Activated CD4-positive, alpha-beta T cell treated with anti-CD3 and anti-CD28 coated beads, Interleukin-2, Interleukin-6, amounts not matched to agents 100 ng/mL and 50 ng/mL, durations not matched to agents 16 hours and 8 hours (primary cell): Measurements from ENCODE around the gene CD8B2.
A peak's percentile ranks its signal among the peaks of the same experiment; 100 is the strongest.
"Not testable (repeated sequence)": the region's sequence is repeated elsewhere in the genome, so short reads cannot be mapped to it uniquely, and the experiment has no call there.

ENCODE experiments used
- DNase-seq: peaks from one replicate; pipeline ENCODE4 v3.0.0-alpha.2; 2020

Gene CD8B2

GRCh38 chr2:106553321-106553720 lies 66.2 kb downstream of the CD8B2 start:
- no peak for DNase-seq

GRCh38 chr2:106554411-106554810 lies 67.2 kb downstream of the CD8B2 start:
- DNase-seq = no peak

GRCh38 chr2:106555053-106555452 lies 67.9 kb downstream of the CD8B2 start:
- no peak for DNase-seq

- DNase-seq = not testable (repeated sequence)
Measured at GRCh38 chr2:106559786-106560185, 72.6 kb downstream of the CD8B2 start.

- DNase-seq = no peak
Measured at GRCh38 chr2:106560773-106561172, 73.6 kb downstream of the CD8B2 start.

- no peak for DNase-seq
Measured at GRCh38 chr2:106561356-106561755, 74.2 kb downstream of the CD8B2 start.

GRCh38 chr2:106561803-106562202 lies 74.6 kb downstream of the CD8B2 start:
- DNase-seq = no peak

- DNase-seq = no peak
Measured at GRCh38 chr2:106562268-106563186, 75.4 kb downstream of the CD8B2 start.

GRCh38 chr2:106563195-106563594 lies 76.0 kb downstream of the CD8B2 start:
- DNase-seq = no peak

- no peak for DNase-seq
Measured at GRCh38 chr2:106565599-106565998, 78.4 kb downstream of the CD8B2 start.

GRCh38 chr2:106566050-106566449 lies 78.9 kb downstream of the CD8B2 start:
- peak; percentile 13 for DNase-seq

GRCh38 chr2:106566484-106566883 lies 79.3 kb downstream of the CD8B2 start:
- not testable (repeated sequence) for DNase-seq

GRCh38 chr2:106570316-106570715 lies 83.2 kb downstream of the CD8B2 start:
- DNase-seq = no peak
